ENCODE measurements around the gene ST3GAL3.

ST3GAL3 gene

GRCh38 chr1:43806183-43806582 is 98.8 kb downstream of the ST3GAL3 start:
- Histone ChIP-seq H3K9me3 (replicated peaks in 1 of 2; ENCODE audit: control insufficient read depth in 2 of 2, insufficient read depth in 1 of 2, low read depth in 1 of 2, low read length in 2 of 2) (peaks cover 4 to 27% of the 10 kb centered on the region in 2 donors), H3K36me3 (replicated peaks in 1 of 2; ENCODE audit: control insufficient read depth in 2 of 2, insufficient read depth in 2 of 2, low read length in 2 of 2) (peaks cover 0 to 14% of the 10 kb centered on the region in 2 donors), H4K91ac (ENCODE audit: low read depth, low read length, poor library complexity) (no peak overlapping the region), H3K14ac (ENCODE audit: low read length) (peak overlapping the region; percentile 57), H3K4me1 (ENCODE audit: control insufficient read depth in 2 of 2, insufficient read depth in 1 of 2, low read depth in 1 of 2, low read length in 2 of 2) (peaks cover 0 to 3% of the 10 kb centered on the region in 2 donors), H3K79me1 (ENCODE audit: low read depth, low read length) (no peaks in the 10 kb centered on the region), H3K4me3 (ENCODE audit: low read length in 2 of 2) (no peak overlapping the region), H3K18ac (ENCODE audit: low read length) (no peak overlapping the region), H3K9ac (ENCODE audit: low read depth, low read length, poor library complexity) (no peak overlapping the region), H2BK120ac (ENCODE audit: low read depth, low read length) (no peak overlapping the region), H2AK5ac (ENCODE audit: low read depth, low read length) (no peak overlapping the region), H2BK12ac (ENCODE audit: low read length) (no peak overlapping the region), H4K8ac (ENCODE audit: low read depth, low read length) (no peak overlapping the region), H2AFZ (ENCODE audit: low read length) (no peak overlapping the region), H3K4ac (ENCODE audit: low read length) (no peak overlapping the region), H3K23ac (ENCODE audit: low read depth, low read length, poor library complexity) (no peak overlapping the region), H3K4me2 (ENCODE audit: insufficient read depth, low read length, poor library complexity, severe bottlenecking) (no peak overlapping the region), H3K27me3 (ENCODE audit: control insufficient read depth in 3 of 3, insufficient read depth in 3 of 3, low read depth in 1 of 3, low read length in 3 of 3) (no peaks in the 10 kb centered on the region), H2BK15ac (ENCODE audit: low read length) (no peak overlapping the region), H3K27ac (replicated peaks; ENCODE audit: low read length) (no peak overlapping the region), H2BK5ac (ENCODE audit: low read length) (no peak overlapping the region)
- WGBS, 2 donors (ENCODE audit: extremely low coverage in 2 of 2, insufficient read length in 2 of 2, insufficient replicate concordance in 1 of 2) = no CpG with 5 or more reads among the region's 2 CpGs
- DNase-seq (ENCODE audit: low spot score) = no peak

GRCh38 chr1:43809097-43809673 is 101.8 kb downstream of the ST3GAL3 start:
- no peak overlapping the region for H2BK5ac ChIP-seq (ENCODE audit: low read length)
- H3K36me3 ChIP-seq (replicated peaks in 1 of 2; ENCODE audit: control insufficient read depth in 2 of 2, insufficient read depth in 2 of 2, low read length in 2 of 2) = peaks cover 0 to 7% of the 10 kb centered on the region in 2 donors
- no peak overlapping the region for H3K27ac ChIP-seq (replicated peaks; ENCODE audit: low read length)
- WGBS, 2 donors (ENCODE audit: extremely low coverage in 2 of 2, insufficient read length in 2 of 2, insufficient replicate concordance in 1 of 2) = no CpG with 5 or more reads among the region's 2 CpGs
- H4K91ac ChIP-seq (ENCODE audit: low read depth, low read length, poor library complexity) = no peak overlapping the region
- H3K4me1 ChIP-seq (ENCODE audit: control insufficient read depth in 2 of 2, insufficient read depth in 1 of 2, low read depth in 1 of 2, low read length in 2 of 2) = peaks cover 0 to 4% of the 10 kb centered on the region in 2 donors
- H3K9ac ChIP-seq (ENCODE audit: low read depth, low read length, poor library complexity) = no peak overlapping the region
- H3K4ac ChIP-seq (ENCODE audit: low read length) = no peak overlapping the region
- no peak for DNase-seq (ENCODE audit: low spot score)
- no peak overlapping the region for H2BK12ac ChIP-seq (ENCODE audit: low read length)
- H2BK15ac ChIP-seq (ENCODE audit: low read length) = no peak overlapping the region
- H3K23ac ChIP-seq (ENCODE audit: low read depth, low read length, poor library complexity) = no peak overlapping the region
- H2BK120ac ChIP-seq (ENCODE audit: low read depth, low read length) = no peak overlapping the region
- H3K4me3 ChIP-seq (ENCODE audit: low read length in 2 of 2) = no peak overlapping the region
- no peak overlapping the region for H3K14ac ChIP-seq (ENCODE audit: low read length)
- H3K79me1 ChIP-seq (ENCODE audit: low read depth, low read length) = no peaks in the 10 kb centered on the region
- no peak overlapping the region for H3K4me2 ChIP-seq (ENCODE audit: insufficient read depth, low read length, poor library complexity, severe bottlenecking)
- H3K18ac ChIP-seq (ENCODE audit: low read length) = no peak overlapping the region
- no peak overlapping the region for H2AK5ac ChIP-seq (ENCODE audit: low read depth, low read length)
- no peak overlapping the region for H2AFZ ChIP-seq (ENCODE audit: low read length)
- H3K9me3 ChIP-seq (replicated peaks in 1 of 2; ENCODE audit: control insufficient read depth in 2 of 2, insufficient read depth in 1 of 2, low read depth in 1 of 2, low read length in 2 of 2) = peaks cover 4 to 27% of the 10 kb centered on the region in 2 donors
- H4K8ac ChIP-seq (ENCODE audit: low read depth, low read length) = no peak overlapping the region
- H3K27me3 ChIP-seq (ENCODE audit: control insufficient read depth in 3 of 3, insufficient read depth in 3 of 3, low read depth in 1 of 3, low read length in 3 of 3) = no peaks in the 10 kb centered on the region

DNA sequence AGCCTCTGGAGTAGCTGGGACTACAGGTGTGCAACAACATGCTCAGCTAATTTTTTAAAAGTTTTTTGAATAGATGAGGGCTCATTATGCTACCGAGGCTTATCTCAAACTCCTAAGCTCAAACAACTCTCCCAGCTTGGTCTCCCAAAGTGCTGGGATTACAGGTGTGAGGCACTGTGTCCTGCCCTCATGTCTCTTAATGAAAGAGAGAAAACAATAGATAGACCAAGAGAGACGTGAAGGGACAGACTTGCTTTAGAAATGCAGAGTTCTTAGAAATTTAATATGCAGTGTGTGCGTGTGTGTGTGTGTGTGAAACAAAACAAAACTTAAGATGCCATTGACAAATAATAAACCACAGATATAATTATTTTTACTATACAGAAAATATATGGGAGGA is 105.2 kb downstream of the ST3GAL3 start:
- Histone ChIP-seq H3K27ac (replicated peaks; ENCODE audit: low read length) (no peak overlapping the region), H3K18ac (ENCODE audit: low read length) (no peak overlapping the region), H4K91ac (ENCODE audit: low read depth, low read length, poor library complexity) (no peak overlapping the region), H3K79me1 (ENCODE audit: low read depth, low read length) (peaks cover 2% of the 10 kb centered on the region), H3K14ac (ENCODE audit: low read length) (no peak overlapping the region), H3K4ac (ENCODE audit: low read length) (no peak overlapping the region), H2AK5ac (ENCODE audit: low read depth, low read length) (no peak overlapping the region), H4K8ac (ENCODE audit: low read depth, low read length) (no peak overlapping the region), H2BK12ac (ENCODE audit: low read length) (no peak overlapping the region), H3K23ac (ENCODE audit: low read depth, low read length, poor library complexity) (no peak overlapping the region), H3K4me3 (ENCODE audit: low read length in 2 of 2) (no peak overlapping the region), H2BK15ac (ENCODE audit: low read length) (no peak overlapping the region), H3K36me3 (replicated peaks in 1 of 2; ENCODE audit: control insufficient read depth in 2 of 2, insufficient read depth in 2 of 2, low read length in 2 of 2) (peaks cover 6 to 22% of the 10 kb centered on the region in 2 donors), H2BK120ac (ENCODE audit: low read depth, low read length) (no peak overlapping the region), H3K4me2 (ENCODE audit: insufficient read depth, low read length, poor library complexity, severe bottlenecking) (no peak overlapping the region), H3K4me1 (ENCODE audit: control insufficient read depth in 2 of 2, insufficient read depth in 1 of 2, low read depth in 1 of 2, low read length in 2 of 2) (peaks cover 0 to 3% of the 10 kb centered on the region in 2 donors), H3K9me3 (replicated peaks in 1 of 2; ENCODE audit: control insufficient read depth in 2 of 2, insufficient read depth in 1 of 2, low read depth in 1 of 2, low read length in 2 of 2) (peaks cover 4 to 19% of the 10 kb centered on the region in 2 donors), H2BK5ac (ENCODE audit: low read length) (no peak overlapping the region), H3K27me3 (ENCODE audit: control insufficient read depth in 3 of 3, insufficient read depth in 3 of 3, low read depth in 1 of 3, low read length in 3 of 3) (no peaks in the 10 kb centered on the region), H3K9ac (ENCODE audit: low read depth, low read length, poor library complexity) (no peak overlapping the region), H2AFZ (ENCODE audit: low read length) (no peak overlapping the region)
- WGBS, 2 donors (ENCODE audit: extremely low coverage in 2 of 2, insufficient read length in 2 of 2, insufficient replicate concordance in 1 of 2) = no CpG with 5 or more reads among the region's 3 CpGs
- DNase-seq (ENCODE audit: low spot score) = no peak

GRCh38 chr1:43814401-43814800 is 107.1 kb downstream of the ST3GAL3 start:
- Histone ChIP-seq H2BK5ac (ENCODE audit: low read length) (no peak overlapping the region), H2BK15ac (ENCODE audit: low read length) (no peak overlapping the region), H3K4me1 (ENCODE audit: control insufficient read depth in 2 of 2, insufficient read depth in 1 of 2, low read depth in 1 of 2, low read length in 2 of 2) (peaks cover 0 to 3% of the 10 kb centered on the region in 2 donors), H3K9ac (ENCODE audit: low read depth, low read length, poor library complexity) (no peak overlapping the region), H4K8ac (ENCODE audit: low read depth, low read length) (no peak overlapping the region), H2BK12ac (ENCODE audit: low read length) (no peak overlapping the region), H3K14ac (ENCODE audit: low read length) (no peak overlapping the region), H4K91ac (ENCODE audit: low read depth, low read length, poor library complexity) (no peak overlapping the region), H3K4me3 (ENCODE audit: low read length in 2 of 2) (no peak overlapping the region), H3K4me2 (ENCODE audit: insufficient read depth, low read length, poor library complexity, severe bottlenecking) (no peak overlapping the region), H2AK5ac (ENCODE audit: low read depth, low read length) (no peak overlapping the region), H3K18ac (ENCODE audit: low read length) (no peak overlapping the region), H3K36me3 (replicated peaks in 1 of 2; ENCODE audit: control insufficient read depth in 2 of 2, insufficient read depth in 2 of 2, low read length in 2 of 2) (peaks cover 6 to 28% of the 10 kb centered on the region in 2 donors), H3K9me3 (replicated peaks in 1 of 2; ENCODE audit: control insufficient read depth in 2 of 2, insufficient read depth in 1 of 2, low read depth in 1 of 2, low read length in 2 of 2) (peaks cover 2 to 23% of the 10 kb centered on the region in 2 donors), H3K27me3 (ENCODE audit: control insufficient read depth in 3 of 3, insufficient read depth in 3 of 3, low read depth in 1 of 3, low read length in 3 of 3) (no peaks in the 10 kb centered on the region), H3K4ac (ENCODE audit: low read length) (no peak overlapping the region), H3K23ac (ENCODE audit: low read depth, low read length, poor library complexity) (no peak overlapping the region), H3K27ac (replicated peaks; ENCODE audit: low read length) (no peak overlapping the region), H3K79me1 (ENCODE audit: low read depth, low read length) (peaks cover 2% of the 10 kb centered on the region), H2BK120ac (ENCODE audit: low read depth, low read length) (no peak overlapping the region), H2AFZ (ENCODE audit: low read length) (no peak overlapping the region)
- no CpG with 5 or more reads among the region's 2 CpGs for WGBS, 2 donors (ENCODE audit: extremely low coverage in 2 of 2, insufficient read length in 2 of 2, insufficient replicate concordance in 1 of 2)
- no peak for DNase-seq (ENCODE audit: low spot score)
